ENCODE data around the gene CYP2D6. TPM values are rescaled to one million over a fixed set of nuclear protein-coding genes. Genes with fewer than 3 reads are reported as not detected.

CYP2D6 gene
- total and polyA plus RNA-seq, 2 of the 13 experiments (the other 11 are each of a cell fraction or from before 2014, with no cell fraction given): 1.0 to 3.7 TPM

DNA sequence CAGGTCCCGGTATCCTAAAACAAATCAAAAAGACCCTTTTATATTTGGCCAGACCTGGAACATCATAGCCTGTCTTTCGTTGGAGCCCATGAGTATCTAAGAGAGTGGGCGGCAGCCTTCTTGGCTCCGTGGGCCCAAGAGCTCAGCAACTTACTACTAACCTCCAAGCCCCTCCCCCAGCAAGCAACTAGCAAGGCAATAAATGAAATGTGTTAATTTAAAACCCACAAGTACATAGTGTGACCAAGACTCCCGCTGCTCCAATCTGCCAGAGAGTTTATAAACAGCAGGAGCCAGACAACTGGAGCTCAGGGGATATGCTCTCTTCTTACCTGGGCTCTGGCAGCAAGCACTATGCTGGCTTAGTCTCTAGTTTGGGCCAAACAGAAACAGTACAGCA, 40.8 kb upstream of the CYP2D6 start:
- TF ChIP-seq GMEB2 (CRISPR knock-in tag; IDR thresholded peaks at IDR 0.05; ENCODE audit: low read depth) (no peak), ZNF558 (CRISPR knock-in tag; IDR thresholded peaks at IDR 0.05; ENCODE audit: borderline replicate concordance) (no peak), MTA3 (CRISPR knock-in tag; IDR thresholded peaks at IDR 0.05) (no peak)
- no peak overlapping the region for H3K4me2 ChIP-seq (ENCODE audit: low read depth, low read length)
- WGBS (ENCODE audit: low lambda C conversion rate): 97% methylated on average over 5 of the region's 5 CpGs
- DNase-seq (ENCODE audit: low spot score) (no peak), ATAC-seq (no peak), FAIRE-seq (no peak)
- peaks cover 30% of the 10 kb centered on the region for H3K4me1 ChIP-seq (ENCODE audit: insufficient read depth, low read length)
- H3K27me3 ChIP-seq (ENCODE audit: control insufficient read depth in 1 of 2, insufficient read depth in 2 of 2, low read length in 2 of 2): no peaks in the 10 kb centered on the region
- no peak overlapping the region for H2AFZ ChIP-seq (ENCODE audit: low read length)
- H3K27ac ChIP-seq (ENCODE audit: extremely low read length, insufficient read depth, low read length): no peak overlapping the region
- no peaks in the 10 kb centered on the region for H3K9me3 ChIP-seq (ENCODE audit: low read length)
- BruUV-seq (replicated peaks): no TSS peak
- H3K79me2 ChIP-seq (ENCODE audit: insufficient read depth, low read length): peaks cover 7% of the 10 kb centered on the region
- peaks cover 22% of the 10 kb centered on the region; the same call in 1 of the 2 replicates for H4K20me1 ChIP-seq (ENCODE audit: insufficient read depth, low read length)
- H3K4me3 ChIP-seq (replicated peaks in 1 of 3; ENCODE audit: insufficient read depth in 1 of 3, low read depth in 2 of 3, low read length in 3 of 3): no peak overlapping the region
- CTCF ChIA-PET (ENCODE audit: low intra/inter-chr PET ratio, low total read pairs): no interaction called here
- peaks cover 21 to 37% of the 10 kb centered on the region in 2 experiments; a peak in 4 of 5 replicates for H3K36me3 ChIP-seq (replicated peaks in 1 of 2; ENCODE audit: control insufficient read depth in 1 of 2, insufficient read depth in 2 of 2, low read length in 2 of 2)
- in situ Hi-C loops (cut with HindIII; ENCODE audit: extremely low pct_ligation_motif_present, low pct_unique_long_range_greater_than_20kb) (loop anchor here (5.0 kb wide), 1 partner anchor 141 kb away; no protein-coding TSS in a partner anchor), intact Hi-C loops (cut with micrococcal nuclease; ENCODE audit: unreplicated experiment) (loop anchor here (10.0 kb wide), 1 partner anchor 93 kb away; no protein-coding TSS in a partner anchor)
- POLR2A ChIA-PET: no interaction called here
- no peak overlapping the region for H3K9ac ChIP-seq (ENCODE audit: insufficient read depth, low read depth, low read length)

- no TSS peak for BruUV-seq (replicated peaks)
- Histone ChIP-seq H4K20me1 (ENCODE audit: insufficient read depth, low read length) (peaks cover 22% of the 10 kb centered on the region; the same call in 1 of the 2 replicates), H3K4me2 (ENCODE audit: low read depth, low read length) (no peak overlapping the region), H3K4me1 (ENCODE audit: insufficient read depth, low read length) (peaks cover 30% of the 10 kb centered on the region), H3K36me3 (replicated peaks in 1 of 2; ENCODE audit: control insufficient read depth in 1 of 2, insufficient read depth in 2 of 2, low read length in 2 of 2) (peaks cover 21 to 32% of the 10 kb centered on the region in 2 experiments; a peak in 4 of 5 replicates), H3K9me3 (ENCODE audit: low read length) (no peaks in the 10 kb centered on the region), H3K27me3 (ENCODE audit: control insufficient read depth in 1 of 2, insufficient read depth in 2 of 2, low read length in 2 of 2) (no peaks in the 10 kb centered on the region), H3K27ac (ENCODE audit: extremely low read length, insufficient read depth, low read length) (no peak overlapping the region), H3K79me2 (ENCODE audit: insufficient read depth, low read length) (peaks cover 7% of the 10 kb centered on the region), H3K4me3 (replicated peaks in 1 of 3; ENCODE audit: insufficient read depth in 1 of 3, low read depth in 2 of 3, low read length in 3 of 3) (no peak overlapping the region), H2AFZ (ENCODE audit: low read length) (no peak overlapping the region), H3K9ac (ENCODE audit: insufficient read depth, low read depth, low read length) (no peak overlapping the region)
- no peak for ATAC-seq
- ChIA-PET CTCF (ENCODE audit: low intra/inter-chr PET ratio, low total read pairs) (interaction anchor here (3.2 kb wide), 1 partner anchor 143 kb away, joined by 46 read pairs; no protein-coding TSS in a partner anchor), POLR2A (no interaction called here)
- no peak for FAIRE-seq
- in situ Hi-C loops (cut with HindIII; ENCODE audit: extremely low pct_ligation_motif_present, low pct_unique_long_range_greater_than_20kb) (loop anchor here (5.0 kb wide), 1 partner anchor 141 kb away; no protein-coding TSS in a partner anchor), intact Hi-C loops (cut with micrococcal nuclease; ENCODE audit: unreplicated experiment) (loop anchor here (10.0 kb wide), 1 partner anchor 94 kb away; no protein-coding TSS in a partner anchor)
- DNase-seq (ENCODE audit: low spot score): no peak
- WGBS (ENCODE audit: low lambda C conversion rate): 98% methylated on average over 5 of the region's 5 CpGs
- TF ChIP-seq MEF2D (CRISPR knock-in tag; IDR thresholded peaks at IDR 0.05) (no peak), ZNF567 (CRISPR knock-in tag; IDR thresholded peaks at IDR 0.05; ENCODE audit: borderline replicate concordance) (no peak), ZNF292 (CRISPR knock-in tag; IDR thresholded peaks at IDR 0.05; ENCODE audit: borderline replicate concordance, low read depth) (no peak), ZFP62 (CRISPR knock-in tag; IDR thresholded peaks at IDR 0.05) (no peak), NFKBIZ (CRISPR knock-in tag; IDR thresholded peaks at IDR 0.05) (no peak), TARDBP (CRISPR knock-in tag; IDR thresholded peaks at IDR 0.05) (no peak), XBP1 (CRISPR knock-in tag; IDR thresholded peaks at IDR 0.05) (no peak), KDM1A (CRISPR knock-in tag; IDR thresholded peaks at IDR 0.05) (no peak), ELF1 (CRISPR knock-in tag; IDR thresholded peaks at IDR 0.05) (no peak)
- TF ChIP-seq, protein P1, sequence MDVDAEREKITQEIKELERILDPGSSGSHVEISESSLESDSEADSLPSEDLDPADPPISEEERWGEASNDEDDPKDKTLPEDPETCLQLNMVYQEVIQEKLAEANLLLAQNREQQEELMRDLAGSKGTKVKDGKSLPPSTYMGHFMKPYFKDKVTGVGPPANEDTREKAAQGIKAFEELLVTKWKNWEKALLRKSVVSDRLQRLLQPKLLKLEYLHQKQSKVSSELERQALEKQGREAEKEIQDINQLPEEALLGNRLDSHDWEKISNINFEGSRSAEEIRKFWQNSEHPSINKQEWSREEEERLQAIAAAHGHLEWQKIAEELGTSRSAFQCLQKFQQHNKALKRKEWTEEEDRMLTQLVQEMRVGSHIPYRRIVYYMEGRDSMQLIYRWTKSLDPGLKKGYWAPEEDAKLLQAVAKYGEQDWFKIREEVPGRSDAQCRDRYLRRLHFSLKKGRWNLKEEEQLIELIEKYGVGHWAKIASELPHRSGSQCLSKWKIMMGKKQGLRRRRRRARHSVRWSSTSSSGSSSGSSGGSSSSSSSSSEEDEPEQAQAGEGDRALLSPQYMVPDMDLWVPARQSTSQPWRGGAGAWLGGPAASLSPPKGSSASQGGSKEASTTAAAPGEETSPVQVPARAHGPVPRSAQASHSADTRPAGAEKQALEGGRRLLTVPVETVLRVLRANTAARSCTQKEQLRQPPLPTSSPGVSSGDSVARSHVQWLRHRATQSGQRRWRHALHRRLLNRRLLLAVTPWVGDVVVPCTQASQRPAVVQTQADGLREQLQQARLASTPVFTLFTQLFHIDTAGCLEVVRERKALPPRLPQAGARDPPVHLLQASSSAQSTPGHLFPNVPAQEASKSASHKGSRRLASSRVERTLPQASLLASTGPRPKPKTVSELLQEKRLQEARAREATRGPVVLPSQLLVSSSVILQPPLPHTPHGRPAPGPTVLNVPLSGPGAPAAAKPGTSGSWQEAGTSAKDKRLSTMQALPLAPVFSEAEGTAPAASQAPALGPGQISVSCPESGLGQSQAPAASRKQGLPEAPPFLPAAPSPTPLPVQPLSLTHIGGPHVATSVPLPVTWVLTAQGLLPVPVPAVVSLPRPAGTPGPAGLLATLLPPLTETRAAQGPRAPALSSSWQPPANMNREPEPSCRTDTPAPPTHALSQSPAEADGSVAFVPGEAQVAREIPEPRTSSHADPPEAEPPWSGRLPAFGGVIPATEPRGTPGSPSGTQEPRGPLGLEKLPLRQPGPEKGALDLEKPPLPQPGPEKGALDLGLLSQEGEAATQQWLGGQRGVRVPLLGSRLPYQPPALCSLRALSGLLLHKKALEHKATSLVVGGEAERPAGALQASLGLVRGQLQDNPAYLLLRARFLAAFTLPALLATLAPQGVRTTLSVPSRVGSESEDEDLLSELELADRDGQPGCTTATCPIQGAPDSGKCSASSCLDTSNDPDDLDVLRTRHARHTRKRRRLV (CRISPR knock-in tag; IDR thresholded peaks at IDR 0.05): no peak
Measured at GRCh38 chr22:42170946-42171345, 40.3 kb upstream of the CYP2D6 start.

Measured in HepG2 (cell line).